HG03469 (cell line): ENCODE results near the gene EFHD2.
"Not testable (repeated sequence)": the region's sequence is repeated elsewhere in the genome, so short reads cannot be mapped to it uniquely, and the experiment has no call there.

Source experiments
- ATAC-seq: cut with Tn5 transposase; IDR thresholded peaks from one replicate; pipeline ENCODE4 v1.9.1; 2021; ENCODE audit warnings: mild to moderate bottlenecking, moderate library complexity, moderate number of reproducible peaks; ENCODE audit not compliant: unreplicated experiment

Gene EFHD2

GRCh38 chr1:15410884-15411245, 1.2 kb downstream of the EFHD2 start:
- no peak for ATAC-seq

- ATAC-seq, result no peak
Observed at GRCh38 chr1:15411593-15412137, 2.0 kb downstream of the EFHD2 start.

GRCh38 chr1:15412175-15412800, 2.6 kb downstream of the EFHD2 start:
- ATAC-seq, result no peak

- ATAC-seq, result no peak
Observed at GRCh38 chr1:15412843-15413242, 3.2 kb downstream of the EFHD2 start.

GRCh38 chr1:15413563-15414444, 4.1 kb downstream of the EFHD2 start:
- no peak for ATAC-seq

GRCh38 chr1:15414445-15414983, 4.8 kb downstream of the EFHD2 start:
- no peak for ATAC-seq

- ATAC-seq, result no peak
Observed at GRCh38 chr1:15417059-15417934, 7.6 kb downstream of the EFHD2 start.

- no peak for ATAC-seq
Observed at GRCh38 chr1:15418806-15419515, 9.3 kb downstream of the EFHD2 start.

- ATAC-seq, result no peak
Observed at GRCh38 chr1:15420853-15421465, 11.3 kb downstream of the EFHD2 start.

- ATAC-seq, result no peak
Observed at GRCh38 chr1:15422871-15423270, 13.2 kb downstream of the EFHD2 start.

- ATAC-seq, result no peak
Observed at GRCh38 chr1:15423355-15424077, 13.8 kb downstream of the EFHD2 start.

- no peak for ATAC-seq
Observed at GRCh38 chr1:15424146-15424667, 14.5 kb downstream of the EFHD2 start.

- ATAC-seq, result no peak
Observed at GRCh38 chr1:15424981-15425380, 15.3 kb downstream of the EFHD2 start.

- ATAC-seq, result no peak
Observed at GRCh38 chr1:15425521-15425920, 15.8 kb downstream of the EFHD2 start.

GRCh38 chr1:15425958-15426357, 16.3 kb downstream of the EFHD2 start:
- ATAC-seq, result no peak

GRCh38 chr1:15426492-15427279, 17.0 kb downstream of the EFHD2 start:
- no peak for ATAC-seq

GRCh38 chr1:15427280-15427666, 17.6 kb downstream of the EFHD2 start:
- ATAC-seq, result no peak

GRCh38 chr1:15428252-15428651, 18.6 kb downstream of the EFHD2 start:
- ATAC-seq, result not testable (repeated sequence)
